K562 (cell line): Measurements from ENCODE around the gene TRPC4AP. TPM values are rescaled to one million over a fixed set of nuclear protein-coding genes. Genes with fewer than 3 reads are reported as not detected.

Experiments used
- ATAC-seq: fragments of 200-7000 bp; cut with Tn5 transposase; 3 replicates; pipeline ENCODE4 v1.9.1; 2020; ENCODE audit warnings: moderate library complexity
- BruUV-seq: library from RNA; stranded (reverse); fragments of 400-500 nt; replicated peaks from 2 replicates; lab custom pipeline; 2021; lab: Mats Ljungman, UMichigan
- CTCF ChIA-PET: fragments of 300-600 bp; formaldehyde crosslinking; extraction: SDS; loops from one replicate; lab custom pipeline; 2021; ENCODE audit warnings: low intra/inter-chr PET ratio; lab: Yijun Ruan, JAX
- POLR2A ChIA-PET: fragments of 300-600, 350-650 bp; sonication (Branson Sonifier 250); formaldehyde crosslinking; extraction: SDS; loops from one replicate; lab custom pipeline; 2021; ENCODE audit warnings: antibody characterized with exemption, inconsistent platforms; lab: Yijun Ruan, JAX
- DNase-seq, 4 experiments: peaks; one replicate each; pipeline versions ENCODE4 v3.0.0 to v3.0.0-alpha.2; 2011 to 2018; ENCODE audit warnings: low spot score in 3 of 4, mixed read lengths in 3 of 4; ENCODE audit errors: extremely low read depth in 1 of 4
- FAIRE-seq: peaks from 2 replicates; lab custom pipeline; 2011; peaks lifted over from hg19 to GRCh38; lab: Jason Lieb, UNC
- H2AFZ ChIP-seq: 2 replicates; pipeline ENCODE4 v1.6.0; 2011; ENCODE audit warnings: low read depth, low read length, control low read depth, inconsistent platforms
- H3K27ac ChIP-seq: fragments of 200-600 bp; 3 replicates; pipeline ENCODE4 v1.8.0; 2011; ENCODE audit warnings: low read depth, mild to moderate bottlenecking, control low read depth, inconsistent platforms, low read length, moderate library complexity, mixed read lengths; ENCODE audit errors: extremely low read depth
- H3K27me3 ChIP-seq, 2 experiments: fragments of 300-600 bp in 1 of 2; 2 replicates in 1 of 2; 3 replicates in 1 of 2; pipeline versions ENCODE4 v1.6.0 to v1.8.0; 2011; ENCODE audit warnings: inconsistent platforms in 2 of 2, low read length in 2 of 2, mild to moderate bottlenecking in 1 of 2, mixed read lengths in 1 of 2, moderate library complexity in 1 of 2; ENCODE audit not compliant: control insufficient read depth in 2 of 2, insufficient read depth in 2 of 2
- H3K36me3 ChIP-seq: fragments of 300-600 bp; 3 replicates; pipeline ENCODE4 v1.8.0; 2011; ENCODE audit warnings: mild to moderate bottlenecking, low read length, inconsistent platforms; ENCODE audit not compliant: control insufficient read depth, insufficient read depth
- H3K4me1 ChIP-seq, 2 experiments: fragments of 200-600 bp in 1 of 2; replicated peaks in 1 of 2; 2 replicates in 1 of 2; 3 replicates in 1 of 2; pipeline versions ENCODE4 v1.5.1 to v1.8.0; 2011; ENCODE audit warnings: inconsistent platforms in 2 of 2, low read length in 2 of 2, mild to moderate bottlenecking in 1 of 2, mixed read lengths in 1 of 2, moderate library complexity in 1 of 2; ENCODE audit not compliant: control insufficient read depth in 2 of 2, insufficient read depth in 2 of 2
- H3K4me2 ChIP-seq: 2 replicates; pipeline ENCODE4 v1.6.1; 2011; ENCODE audit warnings: low read length, control low read depth, inconsistent platforms, mixed read lengths; ENCODE audit not compliant: insufficient read depth
- H3K4me3 ChIP-seq: fragments of 200-600 bp; sonication (generic), shearing (Covaris generic); 2 replicates; pipeline ENCODE4 v1.5.1; 2016; ENCODE audit warnings: control low read depth, inconsistent platforms
- H3K79me2 ChIP-seq: fragments of 200-600 bp; 3 replicates; pipeline ENCODE4 v1.8.0; 2011; ENCODE audit warnings: low read length, inconsistent platforms; ENCODE audit not compliant: control insufficient read depth, insufficient read depth
- H3K9ac ChIP-seq, 2 experiments: 2 replicates each; pipeline versions ENCODE4 v1.6.0 to v1.6.1; 2011; ENCODE audit warnings: low read depth in 2 of 2, low read length in 2 of 2, control low read depth in 1 of 2, inconsistent platforms in 1 of 2, mild to moderate bottlenecking in 1 of 2, mixed read lengths in 1 of 2; ENCODE audit not compliant: insufficient read depth in 1 of 2
- H3K9me1 ChIP-seq: one replicate; pipeline ENCODE4 v1.6.0; 2011; ENCODE audit warnings: inconsistent platforms, mild to moderate bottlenecking, low read length, moderate library complexity; ENCODE audit not compliant: control insufficient read depth, insufficient read depth
- H3K9me3 ChIP-seq: replicated peaks from 2 replicates; pipeline ENCODE4 v1.5.1; 2011; ENCODE audit warnings: low read depth, low read length, inconsistent platforms; ENCODE audit not compliant: control insufficient read depth, insufficient read depth
- H4K20me1 ChIP-seq: replicated peaks from 2 replicates; pipeline ENCODE4 v1.6.1; 2011; ENCODE audit warnings: low read length, inconsistent platforms, mixed read lengths; ENCODE audit not compliant: control insufficient read depth, insufficient read depth
- CREB5 ChIP-seq: fragments of 250-450 bp; sonication (Bioruptor Pico); IDR thresholded peaks from 2 replicates; pipeline ENCODE4 v1.5.0; 2020; ENCODE audit warnings: mild to moderate bottlenecking
- ETV1 ChIP-seq: fragments of 450-650 bp; conservative IDR thresholded peaks from 2 replicates; pipeline ENCODE4 v1.6.1; 2016; ENCODE audit warnings: missing genetic modification characterization, control low read depth, low read depth, missing compliant biosample characterization
- FOSL1 ChIP-seq: fragments of 200-800 bp; sonication (Bioruptor generic); conservative IDR thresholded peaks from 2 replicates; pipeline ENCODE4 v1.6.1; 2016; ENCODE audit warnings: missing genetic modification characterization, missing compliant biosample characterization
- FOXP1 ChIP-seq: sonication (generic); formaldehyde crosslinking; IDR thresholded peaks from 2 replicates; pipeline ENCODE4 v1.8.0; 2022; ENCODE audit warnings: mild to moderate bottlenecking, missing genetic modification reagents
- GATAD2A ChIP-seq: fragments of 450-650 bp; IDR thresholded peaks from 2 replicates; pipeline ENCODE4 v1.6.1; 2017
- HMG20A ChIP-seq: fragments of 450-650 bp; formaldehyde crosslinking; conservative IDR thresholded peaks from 2 replicates; pipeline ENCODE4 v1.4.0; 2020; ENCODE audit warnings: mild to moderate bottlenecking, mixed read lengths
- MAFK ChIP-seq: IDR thresholded peaks from 2 replicates; pipeline ENCODE4 v1.6.1; 2011; ENCODE audit warnings: low read length, improper control_type of control experiment
- PATZ1 ChIP-seq: fragments of 250-450 bp; sonication (Bioruptor Pico); IDR thresholded peaks from 2 replicates; pipeline ENCODE4 v1.5.0; 2020; ENCODE audit warnings: mild to moderate bottlenecking, borderline replicate concordance
- RBM34 ChIP-seq: fragments of 200-400 bp; formaldehyde crosslinking; IDR thresholded peaks from 2 replicates; pipeline ENCODE4 v1.6.1; 2018; ENCODE audit warnings: low read length, borderline replicate concordance; ENCODE audit not compliant: insufficient read depth
- TAF1 ChIP-seq: IDR thresholded peaks from 2 replicates; pipeline ENCODE4 v1.6.1; 2011; ENCODE audit warnings: mild to moderate bottlenecking, low read length, moderate library complexity; ENCODE audit not compliant: insufficient read depth, control insufficient read depth, severe bottlenecking; ENCODE audit errors: extremely low read depth
- TCFL5 ChIP-seq: fragments of 250-450 bp; sonication (Bioruptor Pico); conservative IDR thresholded peaks from 2 replicates; pipeline ENCODE4 v1.6.1; 2021; ENCODE audit warnings: mild to moderate bottlenecking, moderate library complexity, matching md5 sums
- TEAD4 ChIP-seq, 2 experiments: sonication (generic) in 1 of 2; formaldehyde crosslinking in 1 of 2; IDR thresholded peaks; 2 replicates each; pipeline versions ENCODE4 v1.6.1 to v1.8.0; 2012 to 2022; ENCODE audit warnings: borderline replicate concordance in 1 of 2, inconsistent platforms in 1 of 2, low read length in 1 of 2, mild to moderate bottlenecking in 1 of 2, missing genetic modification reagents in 1 of 2
- ZC3H4 ChIP-seq: sonication (generic); formaldehyde crosslinking; IDR thresholded peaks from 2 replicates; pipeline ENCODE4 v1.9.0; 2021; ENCODE audit warnings: missing genetic modification reagents, borderline replicate concordance
- ZFPM2 ChIP-seq: fragments of 250-450 bp; sonication (Bioruptor Pico); IDR thresholded peaks from 2 replicates; pipeline ENCODE4 v1.5.1; 2022; ENCODE audit warnings: mild to moderate bottlenecking
- ZNF239 ChIP-seq: fragments of 250-450 bp; sonication (Bioruptor Pico); IDR thresholded peaks from 2 replicates; pipeline ENCODE4 v1.4.0; 2020; ENCODE audit warnings: mild to moderate bottlenecking
- ZNF449 ChIP-seq: fragments of 250-450 bp; sonication (Bioruptor Pico); IDR thresholded peaks from 2 replicates; pipeline ENCODE4 v1.8.0; 2022; ENCODE audit warnings: moderate library complexity, mild to moderate bottlenecking, inconsistent platforms
- ZNF717 ChIP-seq: fragments of 250-450 bp; sonication (Bioruptor Pico); IDR thresholded peaks from 2 replicates; pipeline ENCODE4 v1.5.0; 2021
- ZNF77 ChIP-seq: fragments of 250-450 bp; sonication (Bioruptor Pico); IDR thresholded peaks from 2 replicates; pipeline ENCODE4 v1.5.0; 2020
- WGBS: fragments of 100-300 bp; shearing (Covaris generic); methylation state at CpG from one replicate; pipeline ENCODE4 v1.1.6; 2016; ENCODE audit warnings: low coverage, mixed read lengths; ENCODE audit not compliant: insufficient coverage; ENCODE audit errors: missing lambda C conversion rate; 5-methylcytosine and 5-hydroxymethylcytosine counted together
- in situ Hi-C: fragments of 300-500 bp; cut with MboI; formaldehyde crosslinking; loops from 4 replicates; pipeline ENCODE4 v1.15.0; 2018; ENCODE audit warnings: inconsistent platforms, mixed read lengths
- intact Hi-C: fragments of 100-400 bp; cut with micrococcal nuclease; formaldehyde crosslinking; loops from 2 replicates; pipeline ENCODE4 v1.14.2; 2022
- polyA plus RNA-seq, 8 experiments: library from polyadenylated mRNA; depleted of rRNA in 4 of 8; stranded (reverse) in 5 of 8; unstranded in 3 of 8; fragments of >200 nt; fragmentation: Nextera tagmentation in 2 of 8; fragmentation: Illumina TruSeq in 1 of 8; extraction: Ambion mirVana in 2 of 8; extraction: Trizol in 1 of 8; gene quantifications; 2 replicates each; pipeline versions ENCODE4 v1.2.1 to v1.2.3, GENCODE V29; 2011 to 2014; ENCODE audit warnings: inconsistent platforms in 1 of 8, missing spikeins in 1 of 8
- total RNA-seq, 7 experiments: library from RNA; depleted of rRNA in 6 of 7; stranded (reverse); fragments of >200 nt in 6 of 7; fragmentation: Illumina TruSeq in 2 of 7; extraction: Trizol in 2 of 7; gene quantifications; 2 replicates each; pipeline versions ENCODE4 v1.2.1 to v1.2.3, GENCODE V29; 2011 to 2021; ENCODE audit warnings: low replicate concordance in 1 of 7

The TRPC4AP gene
- total and polyA plus RNA-seq, 9 of the 15 experiments (the other 6 are each of a cell fraction or from before 2014, with no cell fraction given), result 2.3 to 70.3 (median 33.3) TPM

- Histone ChIP-seq H3K27ac (no peak overlapping the region), H3K4me1 (no peaks in the 10 kb centered on the region; a peak in 1 of 5 replicates), H3K27me3 (no peaks in the 10 kb centered on the region), H3K36me3 (peaks cover 87% of the 10 kb centered on the region), H4K20me1 (no peaks in the 10 kb centered on the region; the same call in 1 of the 2 replicates), H3K9ac (no peak overlapping the region), H3K4me3 (no peak overlapping the region), H3K9me1 (no peaks in the 10 kb centered on the region), H2AFZ (no peak overlapping the region), H3K79me2 (no peaks in the 10 kb centered on the region), H3K4me2 (no peak overlapping the region), H3K9me3 (no peaks in the 10 kb centered on the region)
- FAIRE-seq (no peak), DNase-seq (no peak), ATAC-seq (no peak)
- ChIA-PET CTCF (no interaction called here), POLR2A (interaction anchor here (0.5 to 1.5 kb wide), 4 partner anchors 9 to 142 kb away, joined by 3 to 4 read pairs (median 4); partner anchors contain the start of gene ACSS2)
- 85% methylated on average over 11 of the region's 11 CpGs for WGBS
- intact Hi-C loops (no loop called here), in situ Hi-C loops (no loop called here)
- no TSS peak for BruUV-seq
- TF ChIP-seq PATZ1 (CRISPR knock-in tag), result no peak
- TF ChIP-seq GATAD2A, result no peak
- TF ChIP-seq TAF1, result no peak
- peak; percentile 91 for TF ChIP-seq MAFK
- TF ChIP-seq ZNF717, result no peak
- TF ChIP-seq ZNF77 (CRISPR knock-in tag), result no peak
- TF ChIP-seq ZFPM2, result no peak
- no peak for TF ChIP-seq ZNF449 (CRISPR knock-in tag)
- no peak for TF ChIP-seq HMG20A
- TF ChIP-seq TCFL5, result no peak
- no peak for TF ChIP-seq CREB5 (CRISPR knock-in tag)
- no peak for TF ChIP-seq ZC3H4 (CRISPR knock-in tag)
- TF ChIP-seq FOXP1 (CRISPR knock-in tag), result no peak
- TF ChIP-seq FOSL1 (tag), result no peak
- TF ChIP-seq ETV1 (tag), result no peak
- TF ChIP-seq ZNF239, result no peak
- no peak for TF ChIP-seq RBM34
- no peak for TF ChIP-seq TEAD4 (IDR thresholded peaks at IDR 0.05; ENCODE audit: low read length)
- TF ChIP-seq TEAD4 (CRISPR knock-in tag; IDR thresholded peaks at IDR 0.05; ENCODE audit: borderline replicate concordance), result no peak
Measured at GRCh38 chr20:35018590-35019371, 73.8 kb downstream of the TRPC4AP start.
